Ovary (tissue), 9 donors: Measurements from ENCODE around the gene MATK. TPM values are rescaled to one million over a fixed set of nuclear protein-coding genes. Genes with fewer than 3 reads are reported as not detected.

Source experiments
- DNase-seq, 5 donors: peaks; one replicate each; pipeline ENCODE4 v3.0.0-alpha.2; 2019 to 2020
- H3K27ac ChIP-seq, 2 donors: fragments of 200-600 bp; one replicate each; pipeline versions ENCODE4 v1.5.1 to v1.8.0; 2019 to 2022
- H3K27me3 ChIP-seq: fragments of 200-600 bp; one replicate; pipeline ENCODE4 v1.8.0; 2022
- H3K36me3 ChIP-seq: fragments of 200-600 bp; sonication (generic); one replicate; pipeline ENCODE4 v1.5.1; 2019
- H3K4me1 ChIP-seq: one replicate; pipeline ENCODE4 v1.8.1; 2013; ENCODE audit warnings: mild to moderate bottlenecking, moderate library complexity; ENCODE audit not compliant: insufficient read depth
- H3K4me3 ChIP-seq: fragments of 200-600 bp; sonication (generic); one replicate; pipeline ENCODE4 v1.5.1; 2017
- H3K9me3 ChIP-seq, 2 donors: fragments of 200-600 bp in 1 of 2; sonication (generic) in 1 of 2; one replicate each; pipeline versions ENCODE4 v1.5.1 to v1.8.1; 2013 to 2019; ENCODE audit warnings: mild to moderate bottlenecking in 1 of 2, moderate library complexity in 1 of 2
- CTCF ChIP-seq, 3 donors: fragments of 450-650 bp in 2 of 3; fragments of 200-600 bp in 1 of 3; IDR thresholded peaks; one replicate each; pipeline versions ENCODE4 v1.5.1 to v1.8.0; 2016 to 2022; ENCODE audit warnings: antibody characterized with exemption in 3 of 3, mild to moderate bottlenecking in 1 of 3
- EP300 ChIP-seq: sonication (generic); formaldehyde crosslinking; IDR thresholded peaks from one replicate; pipeline ENCODE4 v1.6.1; 2017; ENCODE audit warnings: antibody characterized with exemption
- POLR2A ChIP-seq: fragments of 450-650 bp; IDR thresholded peaks from one replicate; pipeline ENCODE4 v1.6.1; 2017; ENCODE audit warnings: antibody characterized with exemption, mild to moderate bottlenecking, moderate library complexity
- WGBS, 3 donors: extraction: QIAGEN DNeasy Blood & Tissue Kit in 1 of 3; methylation state at CpG; one replicate each; pipeline versions ENCODE4 v1.1.5 to v1.1.7; 2013 to 2017; 5-methylcytosine and 5-hydroxymethylcytosine counted together
- intact Hi-C, 4 donors: fragments of 100-400 bp; cut with DNase I; formaldehyde crosslinking; loops; one replicate each; pipeline versions ENCODE4 v1.11.0 to v1.15.1; 2022 to 2023
- polyA plus RNA-seq, 2 donors: library from polyadenylated mRNA; stranded (reverse); fragments of 200-250 nt in 1 of 2; fragments of 350-450 nt in 1 of 2; fragmentation: Illumina TruSeq in 1 of 2; extraction: RNeasy Lipid Tissue Mini Kit (QIAGEN cat#74804) in 1 of 2; gene quantifications; one replicate each; pipeline ENCODE4 v1.2.3, GENCODE V29; 2013 to 2014
- total RNA-seq, 7 donors: library from RNA; depleted of rRNA in 2 of 7; stranded (reverse); fragments of >200 nt in 2 of 7; fragmentation: NEBNext Ultra II Directional in 3 of 7; extraction: Animal tissue kit (Norgen Biotek cat#: 25700) in 3 of 7; gene quantifications; one replicate each; pipeline versions ENCODE4 v1.1.0 to v1.2.4, GENCODE V29; 2016 to 2023
- donor health status: DM: no; HTN: no; CAD: no; lungs with moderate emphysema.
- donor health status: DM: no; HTN: no; CAD: no.
- donor health status: Bipolar disorder and iron deficiency.
- donor health status: DM: yes; HTN: yes; CAD: no.
- donor health status: DM: no; HTN: no; CAD: no.
- donor health status: DM: yes; HTN: yes; CAD: no.

The MATK gene
- total and polyA plus RNA-seq, 9 donors = 0.25 to 1.4 (median 0.72) TPM

GRCh38 chr19:3792114-3792513 lies 5.9 kb upstream of the MATK start:
- Histone ChIP-seq H3K4me3 (no peak overlapping the region), H3K27me3 (no peaks in the 10 kb centered on the region), H3K9me3 (peaks cover 0 to 3% of the 10 kb centered on the region in 2 donors), H3K4me1 (no peaks in the 10 kb centered on the region), H3K36me3 (no peaks in the 10 kb centered on the region), H3K27ac (no peak overlapping the region)
- intact Hi-C loops = no loop called here
- TF ChIP-seq EP300 (no peak), CTCF (IDR thresholded peaks at IDR 0.05) (no peak), POLR2A (no peak)
- WGBS, 3 donors = 59 to 63% (median 61%) methylated on average over 3 of the region's 3 CpGs
- no peak for DNase-seq

GRCh38 chr19:3790941-3791340 lies 4.8 kb upstream of the MATK start:
- no peak for TF ChIP-seq POLR2A
- no peak for TF ChIP-seq EP300
- TF ChIP-seq CTCF (IDR thresholded peaks at IDR 0.05) = no peak
- Histone ChIP-seq H3K4me3 (no peak overlapping the region), H3K36me3 (no peaks in the 10 kb centered on the region), H3K9me3 (no peaks in the 10 kb centered on the region), H3K27me3 (no peaks in the 10 kb centered on the region), H3K27ac (no peak overlapping the region), H3K4me1 (no peaks in the 10 kb centered on the region)
- intact Hi-C loops = no loop called here
- whole genome bisulfite sequencing, 3 donors = 64 to 77% (median 68%) methylated on average over 7 of the region's 7 CpGs
- DNase-seq = no peak

GRCh38 chr19:3790209-3790734 lies 4.1 kb upstream of the MATK start:
- WGBS, 3 donors = 52 to 60% (median 59%) methylated on average over 6 of the region's 6 CpGs
- H3K4me3 ChIP-seq = no peak overlapping the region
- no peaks in the 10 kb centered on the region for H3K27me3 ChIP-seq
- no peak for DNase-seq
- no peaks in the 10 kb centered on the region for H3K36me3 ChIP-seq
- no peak overlapping the region for H3K27ac ChIP-seq
- intact Hi-C loops = no loop called here
- no peak for TF ChIP-seq POLR2A
- no peak for TF ChIP-seq EP300
- no peak for TF ChIP-seq CTCF (IDR thresholded peaks at IDR 0.05)
- H3K9me3 ChIP-seq = no peaks in the 10 kb centered on the region
- H3K4me1 ChIP-seq = no peaks in the 10 kb centered on the region

- intact Hi-C loops = no loop called here
- H3K4me3 ChIP-seq = no peak overlapping the region
- 33 to 45% (median 40%) methylated on average over 16 of the region's 16 CpGs for WGBS, 3 donors
- no peaks in the 10 kb centered on the region for H3K36me3 ChIP-seq
- H3K27ac ChIP-seq = no peak overlapping the region
- no peaks in the 10 kb centered on the region for H3K4me1 ChIP-seq
- no peaks in the 10 kb centered on the region for H3K27me3 ChIP-seq
- no peaks in the 10 kb centered on the region for H3K9me3 ChIP-seq
- DNase-seq = no peak
- no peak for TF ChIP-seq EP300
These were observed 3.0 kb upstream of the MATK start for GRCh38 chr19:3788996-3789778.

- H3K4me1 ChIP-seq = no peaks in the 10 kb centered on the region
- DNase-seq = no peak
- H3K9me3 ChIP-seq = peaks cover 0 to 14% of the 10 kb centered on the region in 2 donors
- TF ChIP-seq POLR2A = no peak
- TF ChIP-seq CTCF (IDR thresholded peaks at IDR 0.05) = no peak
- TF ChIP-seq EP300 = no peak
- H3K4me3 ChIP-seq = no peak overlapping the region
- intact Hi-C loops = no loop called here
- no peak overlapping the region for H3K27ac ChIP-seq
- no peaks in the 10 kb centered on the region for H3K27me3 ChIP-seq
- no peaks in the 10 kb centered on the region for H3K36me3 ChIP-seq
- 0 to 1% (median 1%) methylated on average over 30 to 47 of the region's 47 CpGs for WGBS, 3 donors
These were observed 687 bp downstream of the MATK start for GRCh38 chr19:3785451-3785937.
